OCI-LY7 (cell line): Measurements from ENCODE around the gene PLCZ1.

Source experiments
- EZH2phosphoT487 ChIP-seq: fragments of 200-600 bp; sonication (generic); IDR thresholded peaks from 2 replicates; pipeline ENCODE4 v1.6.1; 2018; ENCODE audit warnings: low read depth, borderline replicate concordance, mild to moderate bottlenecking, mixed run types, antibody characterized with exemption, low read length, moderate library complexity, mixed read lengths
- TF ChIP-seq, protein P1 (sequence below): fragments of 200-600 bp; sonication (generic); conservative IDR thresholded peaks from 2 replicates; pipeline ENCODE4 v1.5.1; 2014; ENCODE audit warnings: mild to moderate bottlenecking, antibody characterized with exemption, low read length, moderate library complexity, mixed read lengths

DNA sequence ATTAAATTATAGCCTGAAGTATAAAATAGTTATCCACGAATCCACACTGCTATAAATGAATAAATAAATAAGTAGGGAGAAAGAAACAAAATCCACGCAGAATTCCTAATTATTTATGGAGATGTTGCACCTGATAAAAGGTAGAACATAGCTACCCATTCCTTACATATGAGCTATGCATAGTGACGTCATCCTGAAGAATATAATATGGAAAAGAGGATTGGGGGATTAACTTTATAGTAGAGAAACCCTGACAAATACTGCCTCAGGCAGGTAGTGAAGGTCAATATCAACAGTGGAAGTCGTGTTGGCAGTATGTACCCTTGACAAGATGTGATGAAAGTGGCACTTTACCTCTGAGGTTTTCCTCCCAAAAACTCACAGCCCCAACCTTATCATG, 82.5 kb downstream of the PLCZ1 start:
- TF ChIP-seq, protein P1, sequence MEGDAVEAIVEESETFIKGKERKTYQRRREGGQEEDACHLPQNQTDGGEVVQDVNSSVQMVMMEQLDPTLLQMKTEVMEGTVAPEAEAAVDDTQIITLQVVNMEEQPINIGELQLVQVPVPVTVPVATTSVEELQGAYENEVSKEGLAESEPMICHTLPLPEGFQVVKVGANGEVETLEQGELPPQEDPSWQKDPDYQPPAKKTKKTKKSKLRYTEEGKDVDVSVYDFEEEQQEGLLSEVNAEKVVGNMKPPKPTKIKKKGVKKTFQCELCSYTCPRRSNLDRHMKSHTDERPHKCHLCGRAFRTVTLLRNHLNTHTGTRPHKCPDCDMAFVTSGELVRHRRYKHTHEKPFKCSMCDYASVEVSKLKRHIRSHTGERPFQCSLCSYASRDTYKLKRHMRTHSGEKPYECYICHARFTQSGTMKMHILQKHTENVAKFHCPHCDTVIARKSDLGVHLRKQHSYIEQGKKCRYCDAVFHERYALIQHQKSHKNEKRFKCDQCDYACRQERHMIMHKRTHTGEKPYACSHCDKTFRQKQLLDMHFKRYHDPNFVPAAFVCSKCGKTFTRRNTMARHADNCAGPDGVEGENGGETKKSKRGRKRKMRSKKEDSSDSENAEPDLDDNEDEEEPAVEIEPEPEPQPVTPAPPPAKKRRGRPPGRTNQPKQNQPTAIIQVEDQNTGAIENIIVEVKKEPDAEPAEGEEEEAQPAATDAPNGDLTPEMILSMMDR, result no peak
- TF ChIP-seq EZH2phosphoT487, result no peak
